Measurements from ENCODE around the gene TMEM123.
"Not testable (repeated sequence)": the region's sequence is repeated elsewhere in the genome, so short reads cannot be mapped to it uniquely, and the experiment has no call there.

Gene TMEM123

DNA sequence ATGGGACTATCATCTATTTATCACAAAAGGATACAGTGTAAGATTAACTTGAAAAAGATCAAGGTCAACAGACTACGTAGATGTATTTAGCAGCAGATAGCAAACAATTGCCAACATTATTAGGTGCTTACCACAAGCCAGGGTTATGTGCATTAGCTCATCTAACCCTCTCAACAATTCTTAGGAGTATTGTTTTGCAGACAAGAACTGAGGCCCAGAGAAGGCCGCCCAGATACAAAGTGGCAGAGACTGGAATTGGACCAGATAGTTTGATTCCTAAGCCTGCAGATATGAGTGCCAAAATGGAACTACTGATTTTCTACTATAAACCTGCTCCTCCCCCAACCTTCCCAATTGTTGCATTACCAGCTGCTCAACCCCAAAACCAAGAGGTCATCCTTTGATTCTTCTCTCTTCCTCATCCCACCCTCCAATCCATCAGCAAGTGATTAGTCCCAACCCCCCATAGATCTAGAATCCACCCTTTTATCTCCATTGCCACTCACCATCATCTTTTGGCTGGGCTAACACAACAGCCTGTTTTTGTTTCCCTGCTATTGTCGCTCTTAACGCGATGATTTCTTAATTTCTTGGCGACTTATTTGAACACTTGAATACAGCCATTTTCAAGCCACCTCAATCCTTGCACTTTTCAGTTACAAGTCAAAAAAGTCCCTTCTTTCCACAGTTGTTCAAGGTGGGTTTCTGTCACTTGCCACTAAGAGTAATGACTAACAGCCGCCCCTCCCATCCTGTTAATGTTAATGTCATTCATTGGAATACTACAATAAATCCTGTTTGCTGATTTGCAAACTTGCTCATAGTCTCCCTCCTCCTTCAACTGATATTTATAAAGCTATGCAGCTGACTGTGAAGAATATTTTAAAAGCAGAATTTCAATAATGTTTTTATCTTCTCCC is 2.7 kb downstream of the TMEM123 start:
- TF ChIP-seq, protein P1, sequence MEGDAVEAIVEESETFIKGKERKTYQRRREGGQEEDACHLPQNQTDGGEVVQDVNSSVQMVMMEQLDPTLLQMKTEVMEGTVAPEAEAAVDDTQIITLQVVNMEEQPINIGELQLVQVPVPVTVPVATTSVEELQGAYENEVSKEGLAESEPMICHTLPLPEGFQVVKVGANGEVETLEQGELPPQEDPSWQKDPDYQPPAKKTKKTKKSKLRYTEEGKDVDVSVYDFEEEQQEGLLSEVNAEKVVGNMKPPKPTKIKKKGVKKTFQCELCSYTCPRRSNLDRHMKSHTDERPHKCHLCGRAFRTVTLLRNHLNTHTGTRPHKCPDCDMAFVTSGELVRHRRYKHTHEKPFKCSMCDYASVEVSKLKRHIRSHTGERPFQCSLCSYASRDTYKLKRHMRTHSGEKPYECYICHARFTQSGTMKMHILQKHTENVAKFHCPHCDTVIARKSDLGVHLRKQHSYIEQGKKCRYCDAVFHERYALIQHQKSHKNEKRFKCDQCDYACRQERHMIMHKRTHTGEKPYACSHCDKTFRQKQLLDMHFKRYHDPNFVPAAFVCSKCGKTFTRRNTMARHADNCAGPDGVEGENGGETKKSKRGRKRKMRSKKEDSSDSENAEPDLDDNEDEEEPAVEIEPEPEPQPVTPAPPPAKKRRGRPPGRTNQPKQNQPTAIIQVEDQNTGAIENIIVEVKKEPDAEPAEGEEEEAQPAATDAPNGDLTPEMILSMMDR (IDR thresholded peaks at IDR 0.05): no peak
- Histone ChIP-seq H3K27ac (peak overlapping the region; percentile 94), H3K36me3 (no peaks in the 10 kb centered on the region), H3K27me3 (no peaks in the 10 kb centered on the region), H3K9me3 (no peaks in the 10 kb centered on the region), H3K4me1 (ENCODE audit: control insufficient read depth in 1 of 2, insufficient read depth in 1 of 2, low read depth in 1 of 2, low read length in 1 of 2) (peaks cover 61 to 68% of the 10 kb centered on the region in 2 experiments), H3K4me3 (ENCODE audit: low read depth in 1 of 2, low read length in 1 of 2) (peak overlapping the region in 1 of 2 experiments; percentile 13)

DNA sequence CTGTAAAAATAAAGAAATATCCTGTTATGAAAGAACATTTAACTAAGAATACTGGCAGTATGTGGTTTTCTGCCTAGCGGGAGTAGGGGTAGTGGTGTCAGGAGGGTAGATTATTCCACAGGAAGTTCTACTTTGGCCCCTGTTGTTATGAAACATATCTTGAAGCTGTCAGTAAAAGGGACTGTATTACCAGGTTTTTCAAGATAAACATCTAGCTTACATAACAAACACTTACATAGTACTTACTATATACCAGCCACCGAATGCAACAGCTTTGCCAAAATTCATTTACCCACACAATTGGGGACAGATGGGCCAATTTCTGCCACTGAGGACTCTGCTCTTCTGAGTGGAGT is 3.7 kb downstream of the TMEM123 start:
- Histone ChIP-seq H3K4me1 (ENCODE audit: control insufficient read depth in 1 of 2, insufficient read depth in 1 of 2, low read depth in 1 of 2, low read length in 1 of 2) (peaks cover 61 to 67% of the 10 kb centered on the region in 2 experiments), H3K27me3 (no peaks in the 10 kb centered on the region), H3K36me3 (no peaks in the 10 kb centered on the region), H3K27ac (peak overlapping the region; percentile 94), H3K4me3 (ENCODE audit: low read depth in 1 of 2, low read length in 1 of 2) (no peak overlapping the region), H3K9me3 (no peaks in the 10 kb centered on the region)
- TF ChIP-seq, protein P1 (IDR thresholded peaks at IDR 0.05): no peak

DNA sequence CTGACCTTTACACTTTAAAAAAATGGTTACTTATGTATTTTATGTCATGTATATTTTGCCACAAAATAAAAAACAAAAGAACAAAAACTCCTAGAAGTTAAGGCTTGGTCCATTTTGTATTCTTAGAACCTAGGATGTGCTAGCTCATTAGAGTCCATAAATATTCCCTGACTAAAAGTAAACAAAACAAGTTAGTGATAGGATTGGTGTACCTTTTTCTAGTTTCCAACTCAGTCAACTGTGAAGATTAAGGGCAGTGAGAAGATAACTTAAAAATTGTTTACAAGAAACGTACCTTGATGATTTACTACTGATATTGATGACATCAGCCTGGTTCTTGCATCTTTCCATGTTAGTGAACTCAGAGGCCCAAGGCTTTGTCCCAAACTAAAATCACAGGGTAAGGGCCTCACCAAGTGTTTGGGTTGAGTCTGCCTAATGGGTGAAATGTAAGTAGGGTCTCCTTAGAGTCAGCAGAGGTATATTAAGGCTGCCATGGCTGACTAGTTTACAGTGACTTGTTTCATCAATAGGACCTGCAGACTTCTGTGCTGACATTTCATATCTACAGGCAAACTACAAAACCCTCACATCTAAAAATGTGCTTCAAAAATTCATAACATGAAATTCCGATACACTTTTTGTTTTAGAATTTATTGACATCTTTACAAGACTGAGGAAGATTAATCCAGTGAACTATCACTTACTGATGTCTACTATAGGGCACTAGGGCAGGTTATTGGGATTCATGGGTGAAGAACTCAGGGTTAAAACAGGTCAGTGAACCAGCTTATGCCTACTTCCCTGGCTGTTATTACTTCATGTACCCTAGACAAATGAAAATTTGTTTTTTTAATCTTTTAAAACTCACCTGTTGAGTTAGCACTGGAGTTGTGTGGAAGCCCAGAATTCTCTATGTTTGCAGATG is 4.4 kb downstream of the TMEM123 start:
- TF ChIP-seq, protein P1 (IDR thresholded peaks at IDR 0.05): no peak
- H3K27ac ChIP-seq: peak overlapping the region; percentile 94
- no peaks in the 10 kb centered on the region for H3K36me3 ChIP-seq
- H3K9me3 ChIP-seq: no peaks in the 10 kb centered on the region
- H3K4me3 ChIP-seq (ENCODE audit: low read depth in 1 of 2, low read length in 1 of 2): no peak overlapping the region
- H3K27me3 ChIP-seq: no peaks in the 10 kb centered on the region
- H3K4me1 ChIP-seq (ENCODE audit: control insufficient read depth in 1 of 2, insufficient read depth in 1 of 2, low read depth in 1 of 2, low read length in 1 of 2): peaks cover 56 to 61% of the 10 kb centered on the region in 2 experiments

GRCh38 chr11:102447193-102447592 is 5.4 kb downstream of the TMEM123 start:
- H3K27me3 ChIP-seq: no peaks in the 10 kb centered on the region
- TF ChIP-seq, protein P1 (IDR thresholded peaks at IDR 0.05): no peak
- no peaks in the 10 kb centered on the region for H3K36me3 ChIP-seq
- peak overlapping the region; percentile 94 for H3K27ac ChIP-seq
- peak overlapping the region in 1 of 2 experiments; percentile 6 for H3K4me3 ChIP-seq (ENCODE audit: low read depth in 1 of 2, low read length in 1 of 2)
- H3K4me1 ChIP-seq (ENCODE audit: control insufficient read depth in 1 of 2, insufficient read depth in 1 of 2, low read depth in 1 of 2, low read length in 1 of 2): peaks cover 54 to 58% of the 10 kb centered on the region in 2 experiments
- H3K9me3 ChIP-seq: no peaks in the 10 kb centered on the region

GRCh38 chr11:102446606-102447005 is 6.0 kb downstream of the TMEM123 start:
- Histone ChIP-seq H3K27me3 (no peaks in the 10 kb centered on the region), H3K27ac (peak overlapping the region; percentile 94), H3K36me3 (no peaks in the 10 kb centered on the region), H3K4me1 (ENCODE audit: control insufficient read depth in 1 of 2, insufficient read depth in 1 of 2, low read depth in 1 of 2, low read length in 1 of 2) (peaks cover 54 to 57% of the 10 kb centered on the region in 2 experiments), H3K4me3 (ENCODE audit: low read depth in 1 of 2, low read length in 1 of 2) (no peak overlapping the region), H3K9me3 (no peaks in the 10 kb centered on the region)
- TF ChIP-seq, protein P1 (IDR thresholded peaks at IDR 0.05): no peak

DNA sequence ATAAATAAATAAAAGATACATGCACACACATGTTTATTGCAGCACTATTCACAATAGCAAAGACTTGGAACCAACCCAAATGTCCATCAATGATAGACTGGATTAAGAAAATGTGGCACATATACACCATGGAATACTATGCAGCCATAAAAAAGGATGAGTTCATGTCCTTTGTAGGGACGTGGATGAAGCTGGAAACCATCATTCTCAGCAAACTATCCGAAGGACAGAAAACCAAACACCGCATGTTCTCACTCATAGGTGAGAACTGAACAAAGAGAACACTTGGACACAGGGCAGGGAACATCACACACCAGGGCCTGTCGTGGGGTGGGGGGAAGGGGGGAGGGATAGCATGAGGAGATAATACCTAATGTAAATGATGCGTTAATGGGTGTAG is 7.9 kb downstream of the TMEM123 start:
- not testable (repeated sequence) for H3K36me3 ChIP-seq; H3K4me3 ChIP-seq (ENCODE audit: low read depth in 1 of 2, low read length in 1 of 2); H3K9me3 ChIP-seq; H3K27ac ChIP-seq; H3K27me3 ChIP-seq
- peaks cover 36 to 38% of the 10 kb centered on the region in 2 experiments for H3K4me1 ChIP-seq (ENCODE audit: control insufficient read depth in 1 of 2, insufficient read depth in 1 of 2, low read depth in 1 of 2, low read length in 1 of 2)

- not testable (repeated sequence) for H3K27ac ChIP-seq, H3K36me3 ChIP-seq
- peaks cover 31 to 33% of the 10 kb centered on the region in 2 experiments for H3K4me1 ChIP-seq (ENCODE audit: control insufficient read depth in 1 of 2, insufficient read depth in 1 of 2, low read depth in 1 of 2, low read length in 1 of 2)
These were observed 8.4 kb downstream of the TMEM123 start for GRCh38 chr11:102444142-102444541.

DNA sequence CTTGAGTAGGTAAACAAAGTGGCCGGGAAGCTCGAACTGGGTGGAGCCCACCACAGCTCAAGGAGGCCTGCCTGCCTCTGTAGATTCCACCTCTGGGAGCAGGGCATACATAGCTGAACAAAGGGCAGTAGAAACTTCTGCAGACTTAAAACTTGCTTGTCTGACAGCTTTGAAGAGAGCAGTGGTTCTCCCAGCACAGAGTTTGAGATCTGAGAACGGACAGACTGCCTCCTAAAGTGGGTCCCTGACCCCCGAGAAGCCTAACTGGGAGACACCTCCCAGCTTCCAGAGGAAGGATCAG is 13.6 kb downstream of the TMEM123 start:
- H3K36me3 ChIP-seq; H3K27ac ChIP-seq; H3K9me3 ChIP-seq; H3K27me3 ChIP-seq; H3K4me3 ChIP-seq (ENCODE audit: low read depth in 1 of 2, low read length in 1 of 2); H3K4me1 ChIP-seq (ENCODE audit: control insufficient read depth in 1 of 2, insufficient read depth in 1 of 2, low read depth in 1 of 2, low read length in 1 of 2): not testable (repeated sequence)

More at GRCh38 chr11:102444142-102444541, 8.4 kb downstream of the TMEM123 start:
- H3K27me3 ChIP-seq; H3K9me3 ChIP-seq; H3K4me3 ChIP-seq (ENCODE audit: low read depth in 1 of 2, low read length in 1 of 2): not testable (repeated sequence)
